Thyroid gland (tissue), 4 donors: ENCODE measurements around the gene FUOM.

Experiments
- POLR2A ChIP-seq, 2 donors: fragments of 450-650 bp; IDR thresholded peaks; one replicate each; pipeline ENCODE4 v1.6.1; 2017; ENCODE audit warnings: antibody characterized with exemption in 2 of 2, mild to moderate bottlenecking in 2 of 2, moderate library complexity in 1 of 2
- TF ChIP-seq, protein P1 (sequence below), 6 experiments: fragments of 200-600 bp in 3 of 6; fragments of 450-650 bp in 3 of 6; sonication (generic) in 3 of 6; IDR thresholded peaks; one replicate each; pipeline ENCODE4 v1.5.1; 2016 to 2019; ENCODE audit warnings: antibody characterized with exemption in 6 of 6, mild to moderate bottlenecking in 2 of 6, inconsistent platforms in 1 of 6, moderate library complexity in 1 of 6

DNA sequence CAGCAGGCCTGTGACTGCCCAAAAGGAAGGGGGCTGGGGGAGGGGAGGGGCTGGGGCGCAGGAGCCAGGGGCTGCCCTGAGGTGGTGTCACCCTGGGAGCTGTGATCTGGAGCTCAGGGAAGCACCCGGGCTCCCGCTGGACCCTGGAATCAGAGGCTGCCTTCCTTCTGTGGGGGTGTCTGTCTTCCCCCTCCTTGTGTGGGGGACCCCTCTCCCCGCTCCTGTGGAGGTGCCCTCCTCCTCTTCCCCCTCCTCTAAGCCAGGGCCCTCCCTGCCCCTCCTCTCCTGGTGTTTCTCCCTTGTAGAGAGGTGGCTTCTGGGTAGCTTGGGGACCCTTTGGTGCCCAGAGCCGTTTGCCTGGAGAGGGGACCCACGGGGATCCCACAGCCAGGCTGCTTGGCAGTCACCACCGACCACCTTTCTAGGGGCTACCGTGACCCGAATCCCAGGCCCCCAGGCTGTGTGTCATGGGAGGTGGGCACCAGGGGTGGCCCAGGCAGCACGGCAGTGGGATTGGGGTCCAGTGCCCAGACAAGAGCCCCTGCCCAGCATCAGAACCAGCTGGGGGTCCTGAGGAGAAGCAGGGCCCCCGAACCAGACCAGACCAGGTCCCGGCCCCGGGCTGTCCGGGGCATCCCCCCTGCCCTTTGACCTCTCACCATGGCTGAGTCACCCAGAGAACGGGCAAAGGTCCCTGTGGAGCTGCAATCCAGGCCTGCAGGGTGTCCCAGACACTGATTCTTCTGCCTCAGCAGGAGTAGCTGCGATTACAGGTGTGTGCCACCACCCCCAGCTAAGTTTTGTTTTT is 9.9 kb downstream of the FUOM start:
- TF ChIP-seq, protein P1, sequence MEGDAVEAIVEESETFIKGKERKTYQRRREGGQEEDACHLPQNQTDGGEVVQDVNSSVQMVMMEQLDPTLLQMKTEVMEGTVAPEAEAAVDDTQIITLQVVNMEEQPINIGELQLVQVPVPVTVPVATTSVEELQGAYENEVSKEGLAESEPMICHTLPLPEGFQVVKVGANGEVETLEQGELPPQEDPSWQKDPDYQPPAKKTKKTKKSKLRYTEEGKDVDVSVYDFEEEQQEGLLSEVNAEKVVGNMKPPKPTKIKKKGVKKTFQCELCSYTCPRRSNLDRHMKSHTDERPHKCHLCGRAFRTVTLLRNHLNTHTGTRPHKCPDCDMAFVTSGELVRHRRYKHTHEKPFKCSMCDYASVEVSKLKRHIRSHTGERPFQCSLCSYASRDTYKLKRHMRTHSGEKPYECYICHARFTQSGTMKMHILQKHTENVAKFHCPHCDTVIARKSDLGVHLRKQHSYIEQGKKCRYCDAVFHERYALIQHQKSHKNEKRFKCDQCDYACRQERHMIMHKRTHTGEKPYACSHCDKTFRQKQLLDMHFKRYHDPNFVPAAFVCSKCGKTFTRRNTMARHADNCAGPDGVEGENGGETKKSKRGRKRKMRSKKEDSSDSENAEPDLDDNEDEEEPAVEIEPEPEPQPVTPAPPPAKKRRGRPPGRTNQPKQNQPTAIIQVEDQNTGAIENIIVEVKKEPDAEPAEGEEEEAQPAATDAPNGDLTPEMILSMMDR (IDR thresholded peaks at IDR 0.05) = no peak
- no peak for TF ChIP-seq POLR2A (IDR thresholded peaks at IDR 0.05)
